Effector memory CD4-positive, alpha-beta T cell (primary cell): ENCODE data around the gene CDNF.

Experiments
- DNase-seq, 3 donors: peaks; one replicate each; pipeline ENCODE4 v3.0.0-alpha.2; 2020
- H3K27ac ChIP-seq: 2 replicates; pipeline ENCODE4 v1.7.0; 2013; ENCODE audit warnings: mild to moderate bottlenecking, low read length, moderate library complexity; ENCODE audit not compliant: insufficient read depth, poor library complexity, severe bottlenecking
- H3K27me3 ChIP-seq: replicated peaks from 2 replicates; pipeline ENCODE4 v1.7.0; 2013; ENCODE audit warnings: mild to moderate bottlenecking, low read length; ENCODE audit not compliant: insufficient read depth, control insufficient read depth, poor library complexity, severe bottlenecking
- H3K36me3 ChIP-seq: 2 replicates; pipeline ENCODE4 v1.7.0; 2013; ENCODE audit warnings: mild to moderate bottlenecking, low read length, moderate library complexity; ENCODE audit not compliant: control insufficient read depth, insufficient read depth
- H3K4me1 ChIP-seq: 2 replicates; pipeline ENCODE4 v1.7.0; 2013; ENCODE audit warnings: low read length, mild to moderate bottlenecking; ENCODE audit not compliant: control insufficient read depth, insufficient read depth, poor library complexity, severe bottlenecking
- H3K4me3 ChIP-seq: 2 replicates; pipeline ENCODE4 v1.7.0; 2013; ENCODE audit warnings: low read length, low read depth, mild to moderate bottlenecking; ENCODE audit not compliant: insufficient read depth, poor library complexity, severe bottlenecking
- H3K9me3 ChIP-seq: 2 replicates; pipeline ENCODE4 v1.7.0; 2013; ENCODE audit warnings: mild to moderate bottlenecking, low read length, moderate library complexity; ENCODE audit not compliant: control insufficient read depth

CDNF gene

GRCh38 chr10:14801723-14802122, 36.1 kb downstream of the CDNF start:
- Histone ChIP-seq H3K36me3 (no peaks in the 10 kb centered on the region), H3K4me1 (no peaks in the 10 kb centered on the region), H3K9me3 (no peaks in the 10 kb centered on the region), H3K27me3 (no peaks in the 10 kb centered on the region), H3K4me3 (no peak overlapping the region), H3K27ac (no peak overlapping the region)
- DNase-seq = no peak

GRCh38 chr10:14800397-14800796, 37.4 kb downstream of the CDNF start:
- Histone ChIP-seq H3K4me3 (no peak overlapping the region), H3K27me3 (no peaks in the 10 kb centered on the region), H3K36me3 (no peaks in the 10 kb centered on the region), H3K27ac (no peak overlapping the region), H3K9me3 (no peaks in the 10 kb centered on the region), H3K4me1 (no peaks in the 10 kb centered on the region)
- DNase-seq = no peak

GRCh38 chr10:14798636-14799035, 39.2 kb downstream of the CDNF start:
- Histone ChIP-seq H3K27ac (no peak overlapping the region), H3K9me3 (no peaks in the 10 kb centered on the region), H3K4me1 (no peaks in the 10 kb centered on the region), H3K4me3 (no peak overlapping the region), H3K27me3 (no peaks in the 10 kb centered on the region), H3K36me3 (no peaks in the 10 kb centered on the region)
- no peak for DNase-seq

GRCh38 chr10:14787938-14788337, 49.9 kb downstream of the CDNF start:
- Histone ChIP-seq H3K27ac (no peak overlapping the region), H3K36me3 (no peaks in the 10 kb centered on the region), H3K4me1 (no peaks in the 10 kb centered on the region), H3K9me3 (peaks cover 5% of the 10 kb centered on the region), H3K27me3 (no peaks in the 10 kb centered on the region), H3K4me3 (no peak overlapping the region)
- no peak for DNase-seq

GRCh38 chr10:14784459-14785055, 53.3 kb downstream of the CDNF start:
- H3K36me3 ChIP-seq = no peaks in the 10 kb centered on the region
- H3K4me3 ChIP-seq = no peak overlapping the region
- DNase-seq = no peak

GRCh38 chr10:14782691-14783363, 55.0 kb downstream of the CDNF start:
- Histone ChIP-seq H3K4me3 (no peak overlapping the region), H3K4me1 (peaks cover 2% of the 10 kb centered on the region), H3K27me3 (no peaks in the 10 kb centered on the region), H3K9me3 (peaks cover 5% of the 10 kb centered on the region), H3K36me3 (no peaks in the 10 kb centered on the region), H3K27ac (no peak overlapping the region)
- no peak for DNase-seq

More at GRCh38 chr10:14784459-14785055, 53.3 kb downstream of the CDNF start:
- no peak overlapping the region for H3K27ac ChIP-seq
- H3K9me3 ChIP-seq = peaks cover 5% of the 10 kb centered on the region
- H3K4me1 ChIP-seq = peaks cover 2% of the 10 kb centered on the region
- no peaks in the 10 kb centered on the region for H3K27me3 ChIP-seq

GRCh38 chr10:14781763-14782162, 56.1 kb downstream of the CDNF start:
- Histone ChIP-seq H3K9me3 (peaks cover 5% of the 10 kb centered on the region), H3K4me3 (no peak overlapping the region), H3K4me1 (peaks cover 2% of the 10 kb centered on the region), H3K27ac (no peak overlapping the region), H3K36me3 (no peaks in the 10 kb centered on the region), H3K27me3 (no peaks in the 10 kb centered on the region)
- DNase-seq = no peak

- Histone ChIP-seq H3K4me1 (peaks cover 2% of the 10 kb centered on the region), H3K27ac (no peak overlapping the region)
Measured at GRCh38 chr10:14779001-14779651, 58.7 kb downstream of the CDNF start.

GRCh38 chr10:14776546-14776945, 61.3 kb downstream of the CDNF start:
- H3K4me1 ChIP-seq = no peaks in the 10 kb centered on the region
- no peaks in the 10 kb centered on the region for H3K36me3 ChIP-seq
- H3K27ac ChIP-seq = no peak overlapping the region
- H3K9me3 ChIP-seq = no peaks in the 10 kb centered on the region
- no peak for DNase-seq
- H3K4me3 ChIP-seq = no peak overlapping the region
- no peaks in the 10 kb centered on the region for H3K27me3 ChIP-seq

More at GRCh38 chr10:14779001-14779651, 58.7 kb downstream of the CDNF start:
- H3K27me3 ChIP-seq = no peaks in the 10 kb centered on the region
- no peaks in the 10 kb centered on the region for H3K9me3 ChIP-seq
- no peaks in the 10 kb centered on the region for H3K36me3 ChIP-seq
- no peak for DNase-seq
- no peak overlapping the region for H3K4me3 ChIP-seq

- Histone ChIP-seq H3K27me3 (no peaks in the 10 kb centered on the region), H3K27ac (no peak overlapping the region), H3K9me3 (no peaks in the 10 kb centered on the region), H3K36me3 (no peaks in the 10 kb centered on the region), H3K4me3 (no peak overlapping the region), H3K4me1 (no peaks in the 10 kb centered on the region)
- no peak for DNase-seq
Measured at GRCh38 chr10:14775656-14776055, 62.2 kb downstream of the CDNF start.
